ACHN (cell line): ENCODE results near the gene RBM26.

ENCODE experiments used
- DNase-seq: peaks from one replicate; pipeline ENCODE4 v3.0.0-alpha.2; 2015
- in situ Hi-C: cut with HindIII; loops from 2 replicates; pipeline ENCODE4 v1.10.0; 2017; ENCODE audit warnings: low sequenced_read_pairs, low pct_ligation_motif_present, low pct_unique_long_range_greater_than_20kb

The RBM26 gene

DNA sequence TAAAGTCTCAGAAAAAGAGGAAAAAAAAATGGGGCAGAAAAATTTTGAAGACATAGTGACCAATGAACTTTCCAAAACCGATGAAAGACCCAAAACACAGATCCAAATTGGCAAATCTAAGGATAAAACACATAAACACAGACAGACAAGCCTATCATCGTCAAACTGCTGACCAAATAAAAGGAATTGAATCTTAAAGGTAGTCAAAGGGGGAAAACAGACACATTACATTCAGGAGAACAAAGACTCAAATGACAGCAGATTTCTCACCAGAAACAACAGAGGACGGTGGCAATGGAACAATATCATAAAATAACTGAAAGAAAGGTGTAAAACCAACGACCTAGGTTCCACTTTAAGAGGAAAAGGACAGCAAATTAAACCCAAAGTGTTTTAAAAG lies 10.2 kb downstream of the RBM26 start:
- DNase-seq, result no peak
- in situ Hi-C loops, result no loop called here

GRCh38 chr13:79393564-79394249 lies 12.3 kb downstream of the RBM26 start:
- DNase-seq, result no peak
- in situ Hi-C loops, result no loop called here

DNA sequence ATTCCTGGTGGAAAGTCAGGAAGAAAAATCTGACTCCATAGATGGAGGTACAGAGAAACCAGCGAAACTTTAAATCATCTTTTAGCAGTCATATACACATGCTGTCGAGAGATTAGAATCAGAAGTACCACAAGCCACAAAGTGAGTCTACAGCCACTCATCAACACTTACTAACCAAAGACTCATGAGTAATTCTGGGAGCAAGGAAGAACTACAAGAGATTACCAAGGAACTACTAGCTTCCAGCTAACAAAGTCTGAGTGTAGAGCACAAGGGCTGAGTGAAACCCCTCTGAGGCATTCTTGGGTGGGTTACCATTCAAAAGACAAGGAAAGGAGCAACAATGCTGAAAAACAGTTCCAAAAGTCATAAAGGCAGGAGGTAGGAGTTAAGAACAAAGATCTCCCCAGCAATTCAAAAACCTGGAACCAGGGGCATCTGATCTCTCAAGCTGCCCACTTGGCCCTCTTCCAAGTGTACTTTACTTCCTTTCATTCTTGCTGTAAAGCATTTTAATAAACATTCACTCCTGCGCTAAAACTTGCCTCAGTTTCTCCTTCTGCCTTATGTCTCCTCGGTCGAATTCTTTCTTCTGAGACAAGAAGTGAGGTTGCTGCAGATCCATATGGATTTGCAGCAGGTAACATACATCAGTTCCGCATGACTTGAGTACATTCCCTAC lies 13.0 kb downstream of the RBM26 start:
- in situ Hi-C loops, result no loop called here
- peak; percentile 39 for DNase-seq

DNA sequence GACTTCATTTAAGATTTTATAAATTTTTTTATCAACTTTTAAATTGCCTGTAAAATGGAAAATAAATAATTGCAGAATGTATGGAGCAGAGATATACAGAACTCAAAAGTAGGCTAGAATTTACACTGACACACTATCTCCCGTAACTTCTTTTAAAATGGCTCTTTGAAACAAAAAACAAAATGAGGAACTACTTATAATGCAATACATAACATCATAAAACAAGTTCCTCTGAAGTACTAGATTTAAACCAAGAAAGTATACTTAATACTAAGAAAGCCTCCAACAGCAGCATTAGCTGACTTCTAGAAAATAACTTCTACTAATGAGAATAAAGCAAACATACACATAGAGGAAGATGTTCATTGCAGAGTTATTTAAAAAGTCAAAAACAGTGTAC lies 17.0 kb downstream of the RBM26 start:
- DNase-seq, result no peak
- in situ Hi-C loops, result no loop called here

DNA sequence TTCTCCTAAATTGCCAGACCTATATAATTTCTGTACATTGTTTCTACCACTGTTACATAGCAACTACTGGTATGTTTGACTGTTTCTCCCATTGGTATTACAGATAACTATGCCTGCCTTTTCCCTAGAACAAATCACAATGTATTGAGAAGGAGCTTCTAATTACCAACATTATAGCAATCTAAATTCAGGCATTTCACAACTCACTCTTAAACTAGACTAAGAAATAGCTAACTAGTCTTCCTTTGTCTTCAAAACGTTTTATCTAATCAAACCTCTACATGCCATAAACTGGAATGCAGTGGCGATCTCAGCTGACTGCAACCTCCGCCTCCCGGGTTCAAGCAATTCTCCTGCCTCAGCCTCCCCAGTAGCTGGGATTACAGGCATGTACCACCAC lies 18.2 kb downstream of the RBM26 start:
- in situ Hi-C loops, result no loop called here
- DNase-seq, result no peak

DNA sequence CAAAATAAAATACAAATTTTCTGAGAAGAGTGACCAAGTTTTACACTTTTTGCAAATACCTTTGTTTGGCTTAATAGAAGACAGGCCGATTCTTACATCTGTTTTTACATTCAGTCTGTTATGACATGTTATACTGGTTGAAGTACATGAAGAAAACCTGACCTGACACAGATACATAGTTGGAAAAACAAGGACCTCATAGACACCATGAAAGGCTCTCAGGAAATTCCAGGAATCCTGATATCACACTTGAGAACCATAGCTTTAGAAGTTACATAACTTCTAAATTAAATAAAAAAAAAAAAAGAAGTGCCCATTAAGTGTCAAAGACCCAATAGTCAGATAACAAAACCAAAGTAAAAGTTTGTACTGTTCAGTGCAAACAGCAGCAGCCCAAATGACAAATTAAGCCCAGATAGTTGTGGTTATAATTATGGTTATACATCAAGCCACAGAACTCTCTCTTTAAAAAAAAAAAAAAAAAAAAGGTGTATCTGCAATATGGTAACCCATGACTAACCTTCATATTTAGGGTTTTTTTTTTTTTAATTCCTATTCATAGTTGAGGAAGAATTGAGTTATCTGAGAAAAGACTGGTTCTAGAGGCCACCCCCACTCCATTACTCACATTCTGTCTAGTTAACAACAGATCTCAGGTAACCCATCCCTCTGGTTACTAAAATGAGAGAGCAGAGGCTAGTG lies 19.8 kb downstream of the RBM26 start:
- no peak for DNase-seq
- in situ Hi-C loops, result no loop called here

DNA sequence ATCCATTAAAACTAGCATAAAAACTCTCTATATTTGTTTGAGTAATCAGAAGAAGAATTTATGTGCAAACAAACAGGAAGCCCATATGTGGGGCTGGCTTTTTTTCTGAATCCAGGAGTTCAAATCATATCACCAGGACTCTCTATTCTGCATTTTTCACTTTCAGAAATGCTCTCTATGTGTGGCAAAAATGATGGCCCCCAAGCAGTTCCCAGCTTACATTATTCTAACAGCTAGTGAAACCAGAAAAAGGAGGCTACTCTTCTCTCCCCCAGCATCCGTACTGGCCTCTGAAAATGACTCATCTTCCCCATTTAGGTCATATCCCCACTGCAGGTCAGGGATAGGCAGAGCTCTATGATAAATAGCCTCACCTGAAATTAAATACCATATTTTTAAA lies 20.4 kb downstream of the RBM26 start:
- in situ Hi-C loops, result no loop called here
- DNase-seq, result peak; percentile 28

GRCh38 chr13:79384022-79384610 lies 21.9 kb downstream of the RBM26 start:
- no peak for DNase-seq
- in situ Hi-C loops, result no loop called here

DNA sequence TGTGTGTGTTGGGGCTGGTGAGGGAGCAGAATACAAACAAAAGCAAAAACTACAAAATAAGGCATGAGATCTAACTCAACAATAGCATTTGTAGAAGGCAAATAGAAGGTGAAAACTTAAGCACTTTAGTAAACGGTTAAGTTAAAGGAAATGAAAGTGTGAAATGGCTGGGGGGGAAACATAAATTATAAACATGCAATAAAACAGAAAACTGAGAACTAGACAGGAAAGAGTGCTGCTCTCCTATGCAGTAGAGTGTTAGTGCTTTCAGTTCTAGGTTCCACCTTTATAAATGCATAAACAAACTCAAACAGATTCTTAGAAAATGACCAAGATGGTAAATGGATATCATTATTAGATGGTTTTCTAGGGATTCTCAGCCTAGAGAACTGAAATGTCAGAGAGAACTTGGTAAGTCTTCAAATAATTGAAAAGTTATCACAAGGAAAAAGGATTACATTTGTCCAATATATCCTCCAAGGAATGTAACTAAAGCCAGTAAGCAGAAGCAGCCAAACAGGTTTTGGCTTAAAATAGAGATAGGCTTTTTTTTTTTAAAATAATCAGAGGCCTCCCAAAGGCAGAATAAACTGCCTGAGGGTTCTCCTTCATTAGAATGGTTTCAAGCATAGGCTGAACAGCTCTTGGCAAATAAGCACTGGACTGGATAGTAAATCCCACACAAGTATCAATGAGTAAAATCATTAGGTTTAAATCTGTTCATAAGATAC lies 23.3 kb downstream of the RBM26 start:
- in situ Hi-C loops, result no loop called here
- DNase-seq, result no peak

DNA sequence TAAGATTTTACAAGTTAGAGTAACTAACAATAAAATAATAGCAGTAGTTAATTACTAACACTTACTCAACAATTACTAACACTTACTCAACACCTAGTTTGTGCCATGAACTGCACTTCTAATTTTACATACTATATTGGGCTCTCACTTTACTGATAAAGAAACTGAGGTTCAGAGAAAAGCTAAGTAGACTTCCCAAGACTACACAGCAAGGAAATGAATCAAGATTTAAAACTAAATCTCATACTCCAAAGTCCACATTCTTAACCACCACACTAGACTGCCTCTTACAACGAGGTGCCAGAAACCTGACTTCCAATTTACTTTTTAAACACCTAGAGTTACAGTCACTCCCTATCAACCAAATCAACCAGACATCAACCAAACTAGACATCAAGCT lies 25.1 kb downstream of the RBM26 start:
- DNase-seq, result peak; percentile 27

GRCh38 chr13:79379274-79379673 lies 26.8 kb downstream of the RBM26 start:
- in situ Hi-C loops, result no loop called here
- no peak for DNase-seq

More for the DNA sequence above, 25.1 kb downstream of the RBM26 start:
- in situ Hi-C loops, result no loop called here

DNA sequence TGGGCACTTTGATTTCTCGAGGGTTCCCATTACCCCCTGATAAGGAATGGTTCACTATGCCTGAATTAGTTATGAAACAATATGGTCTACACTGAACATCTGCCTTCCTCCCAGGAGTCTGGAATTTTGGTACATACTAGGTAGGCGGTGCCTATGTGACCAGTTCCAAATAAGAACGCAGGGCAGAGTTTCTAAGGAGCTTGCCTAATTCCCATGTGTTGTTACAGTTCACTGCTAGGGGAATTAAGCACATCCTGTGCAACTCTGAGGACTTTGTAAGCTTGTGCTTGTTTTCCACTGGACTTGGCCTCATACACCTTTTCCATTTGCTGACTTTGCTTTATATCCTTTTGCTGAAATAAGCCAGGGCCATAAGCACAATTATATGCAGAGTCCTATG lies 29.2 kb downstream of the RBM26 start:
- in situ Hi-C loops, result no loop called here

DNA sequence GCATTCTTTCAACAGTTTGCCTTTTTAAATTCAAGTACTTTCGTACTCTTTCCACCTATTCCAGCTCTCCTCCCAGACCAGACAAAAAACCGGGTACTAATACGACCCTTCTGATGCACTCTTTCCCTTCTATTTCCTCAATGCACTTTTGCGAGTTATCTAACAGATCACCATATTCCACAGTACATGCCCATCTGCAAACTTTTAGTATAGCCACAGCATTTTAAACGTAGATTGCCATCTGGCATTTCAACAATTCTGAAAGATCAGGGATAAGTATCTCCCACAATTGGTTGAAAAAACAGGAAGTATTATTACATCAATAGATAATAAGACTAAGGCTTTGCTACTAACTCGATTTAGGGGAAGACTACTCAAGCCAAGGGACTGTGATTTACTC lies 31.5 kb downstream of the RBM26 start:
- no peak for DNase-seq
- in situ Hi-C loops, result no loop called here

More for the DNA sequence above, 29.2 kb downstream of the RBM26 start:
- DNase-seq, result no peak

DNA sequence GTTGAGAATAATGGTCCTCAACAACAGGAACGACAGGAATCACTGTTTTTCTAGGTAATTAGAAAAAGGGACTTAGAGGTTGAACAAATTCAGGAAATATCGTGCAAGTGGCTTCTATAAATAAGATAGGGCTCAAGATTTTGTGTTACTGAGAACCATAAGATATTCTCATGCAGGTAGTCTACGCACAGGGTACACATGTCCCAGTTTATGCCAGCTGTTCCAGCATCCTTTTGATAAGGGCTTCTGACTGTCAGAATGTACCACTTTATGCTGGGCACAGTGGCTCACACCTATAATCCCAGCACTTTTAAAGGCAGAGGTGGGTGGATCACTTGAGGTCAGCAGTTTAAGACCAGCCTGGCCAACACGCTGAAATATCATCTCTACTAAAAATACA lies 32.1 kb downstream of the RBM26 start:
- in situ Hi-C loops, result no loop called here
- no peak for DNase-seq

- in situ Hi-C loops, result no loop called here
- no peak for DNase-seq
These were observed 36.8 kb downstream of the RBM26 start for GRCh38 chr13:79369226-79369625.

DNA sequence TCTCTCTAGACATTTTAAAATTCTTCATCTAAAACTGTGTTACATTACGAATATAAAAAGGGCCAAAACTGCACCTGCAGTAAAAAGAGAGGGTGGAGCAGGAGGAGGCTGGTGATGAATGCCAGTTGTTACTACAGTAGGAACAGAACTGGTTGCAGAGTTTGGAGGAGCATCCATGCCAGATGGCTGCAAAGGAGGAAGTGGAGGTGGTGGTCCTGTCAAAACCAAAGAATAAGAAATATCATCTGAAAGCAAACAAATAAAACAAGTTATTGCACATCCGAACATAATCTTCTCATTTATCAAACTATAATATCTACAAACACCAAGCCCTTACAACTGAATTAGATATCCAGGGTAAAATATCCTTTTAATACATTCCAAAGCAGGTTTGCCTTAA lies 40.1 kb downstream of the RBM26 start:
- DNase-seq, result no peak
- in situ Hi-C loops, result no loop called here

- DNase-seq, result no peak
- in situ Hi-C loops, result no loop called here
These were observed 44.8 kb downstream of the RBM26 start for GRCh38 chr13:79361299-79361698.

DNA sequence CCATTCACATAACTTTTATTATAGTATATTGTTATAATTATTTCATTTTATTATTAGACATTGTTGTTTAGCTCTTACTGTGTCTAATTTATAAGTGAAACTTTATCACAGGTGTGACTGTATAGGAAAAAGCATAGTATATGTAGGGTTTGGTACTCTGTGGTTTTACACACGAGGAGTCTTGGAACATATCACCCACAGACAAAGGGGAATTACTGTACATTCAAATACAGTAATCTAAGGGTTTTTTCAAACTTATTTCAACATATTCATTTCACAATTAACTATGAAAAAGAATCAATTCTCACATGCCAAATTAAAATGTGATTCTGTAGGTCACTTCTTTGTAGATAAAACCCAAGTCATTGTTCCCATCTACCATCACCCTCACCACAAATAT lies 46.0 kb downstream of the RBM26 start:
- in situ Hi-C loops, result no loop called here
- no peak for DNase-seq

DNA sequence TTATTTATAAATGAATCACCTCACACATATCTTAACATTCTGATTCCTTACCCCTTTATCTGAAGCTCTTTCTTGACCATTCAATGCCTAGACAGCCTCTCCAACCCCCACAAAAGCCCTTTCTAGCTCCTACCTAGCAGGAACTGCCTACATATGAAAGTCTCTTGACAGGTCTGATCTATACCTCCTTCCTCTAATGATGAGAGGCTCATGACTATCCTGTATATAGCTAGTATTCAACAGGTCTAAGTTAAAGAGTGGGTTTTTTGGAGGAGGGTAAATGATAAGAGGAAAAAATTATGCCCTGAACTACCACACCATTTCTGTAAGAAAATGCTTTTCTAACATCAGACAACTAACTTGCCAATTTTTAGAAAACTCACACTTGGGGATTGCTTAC lies 47.0 kb downstream of the RBM26 start:
- in situ Hi-C loops, result no loop called here
- no peak for DNase-seq
